HG02571 (cell line): ENCODE data around the gene DYNC1LI1.
A peak's percentile ranks its signal among the peaks of the same experiment; 100 is the strongest.
"Not testable (repeated sequence)": the region's sequence is repeated elsewhere in the genome, so short reads cannot be mapped to it uniquely, and the experiment has no call there.

Experiments
- ATAC-seq: cut with Tn5 transposase; IDR thresholded peaks from one replicate; pipeline ENCODE4 v1.9.1; 2021; ENCODE audit warnings: mild to moderate bottlenecking, moderate library complexity; ENCODE audit not compliant: unreplicated experiment

DYNC1LI1 gene

DNA sequence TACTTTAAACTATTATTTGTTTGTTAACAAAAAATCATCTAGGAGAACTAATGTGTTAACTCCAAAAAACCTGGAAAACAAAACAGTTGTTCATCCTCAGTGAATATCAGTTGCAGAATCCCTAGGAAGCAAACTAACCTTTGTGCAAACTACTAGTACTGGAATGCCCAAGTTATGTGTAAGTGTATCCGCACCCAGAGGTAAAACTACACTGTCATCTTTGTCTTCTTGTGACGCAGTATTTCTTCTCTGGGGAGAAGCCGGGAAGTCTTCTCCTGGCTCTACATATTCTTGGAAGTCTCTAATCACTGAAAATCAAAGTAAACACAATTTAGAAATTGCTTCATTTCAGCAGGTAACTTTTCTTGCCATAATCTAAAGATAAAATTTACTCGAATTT is 29.8 kb downstream of the DYNC1LI1 start:
- no peak for ATAC-seq

DNA sequence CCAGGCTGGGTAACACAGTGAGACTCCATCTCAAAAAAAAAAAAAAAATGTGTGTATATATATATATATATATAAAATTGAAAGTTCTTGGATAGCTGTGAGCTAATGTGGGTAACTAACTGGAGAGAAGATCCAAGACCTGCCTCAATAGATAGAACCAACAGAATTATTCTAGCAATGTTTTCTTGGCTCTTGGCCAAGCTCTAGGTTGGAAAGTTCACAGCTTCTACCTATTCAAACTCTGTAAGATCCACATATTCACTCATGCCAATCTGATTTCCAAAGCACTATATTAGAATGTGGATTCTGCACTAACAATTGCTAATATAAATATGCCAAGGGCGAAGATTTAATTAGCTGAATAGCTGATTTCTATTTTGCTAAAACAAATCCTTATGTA is 38.2 kb downstream of the DYNC1LI1 start:
- ATAC-seq = no peak

DNA sequence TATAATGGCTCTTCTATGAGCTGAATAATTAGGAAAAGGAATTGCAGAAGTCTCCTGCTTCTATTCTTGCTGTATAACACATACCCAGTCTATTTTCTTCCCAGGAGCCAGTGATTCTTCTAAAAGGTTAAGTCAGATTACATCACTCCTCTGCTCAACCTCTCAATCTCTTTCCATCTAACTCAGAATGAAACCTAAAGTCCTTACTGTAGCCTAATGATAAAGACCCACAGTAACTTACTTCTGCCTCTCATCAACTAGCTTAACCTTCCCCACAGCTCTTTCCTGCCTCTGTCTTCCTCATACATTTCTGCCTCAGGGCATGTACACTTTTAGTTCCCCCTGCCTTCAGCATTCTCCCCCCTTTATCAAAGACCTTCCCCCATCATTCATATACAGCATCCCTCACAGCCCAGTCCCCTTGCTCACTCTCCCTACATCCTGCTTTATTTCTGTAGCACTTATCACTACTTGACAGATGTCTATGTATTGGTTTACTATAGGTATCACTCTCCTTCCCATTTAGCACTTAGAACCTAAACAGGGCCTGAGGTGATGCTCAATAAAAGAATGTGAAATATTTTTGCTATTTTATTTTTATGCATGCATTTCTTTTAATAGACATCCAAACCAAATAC is 39.5 kb downstream of the DYNC1LI1 start:
- ATAC-seq = no peak

DNA sequence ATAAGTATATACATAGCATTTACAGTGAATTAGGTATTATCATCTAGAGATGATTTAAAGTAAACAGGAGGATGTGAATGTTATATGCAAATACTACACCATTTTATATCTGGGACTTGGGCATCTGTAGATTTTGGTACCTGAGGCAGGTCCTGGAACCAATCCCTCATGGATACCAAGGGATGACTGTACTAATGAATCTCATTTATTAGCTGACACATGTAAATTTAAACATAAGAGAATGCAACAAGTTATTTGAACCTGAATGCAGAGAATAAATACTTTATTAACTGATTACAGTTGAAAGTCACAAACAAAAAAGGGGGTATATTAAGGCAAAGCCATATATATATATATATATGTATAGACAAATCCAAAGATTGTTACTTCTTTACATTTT is 44.9 kb downstream of the DYNC1LI1 start:
- ATAC-seq = no peak

GRCh38 chr3:32522682-32523081 is 48.0 kb downstream of the DYNC1LI1 start:
- no peak for ATAC-seq

GRCh38 chr3:32518921-32519320 is 51.7 kb downstream of the DYNC1LI1 start:
- not testable (repeated sequence) for ATAC-seq

- not testable (repeated sequence) for ATAC-seq
These were observed 53.9 kb downstream of the DYNC1LI1 start for GRCh38 chr3:32516751-32517150.

GRCh38 chr3:32511005-32511404 is 59.7 kb downstream of the DYNC1LI1 start:
- no peak for ATAC-seq

- peak; percentile 91 for ATAC-seq
These were observed 60.5 kb downstream of the DYNC1LI1 start for GRCh38 chr3:32510075-32510724.

GRCh38 chr3:32508711-32509110 is 61.9 kb downstream of the DYNC1LI1 start:
- ATAC-seq = no peak

GRCh38 chr3:32506466-32506865 is 64.2 kb downstream of the DYNC1LI1 start:
- no peak for ATAC-seq

DNA sequence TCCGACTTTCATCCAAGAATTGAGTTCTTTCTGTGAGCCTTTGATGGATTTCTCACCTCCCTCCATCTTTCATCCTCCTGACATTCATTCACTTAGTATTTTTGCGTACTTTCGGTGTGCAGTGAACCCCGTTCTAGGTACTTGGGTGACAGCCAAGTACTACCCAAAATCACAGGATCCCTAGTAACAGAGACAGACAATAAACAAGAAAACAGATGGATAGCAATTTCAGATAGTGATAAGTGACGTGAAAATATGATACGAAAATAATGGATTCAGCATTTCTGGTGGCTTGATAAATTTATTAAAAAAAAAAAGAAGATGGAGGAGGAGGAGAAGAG is 67.7 kb downstream of the DYNC1LI1 start:
- ATAC-seq = peak; percentile 7

- ATAC-seq = peak; percentile 87
These were observed 68.3 kb downstream of the DYNC1LI1 start, which contains the start of gene CMTM6 for GRCh38 chr3:32502118-32502945. Gene CMTM6 (minus strand): TSS chr3:32502852. CDS start chr3:32502745, 107 bp downstream.

DNA sequence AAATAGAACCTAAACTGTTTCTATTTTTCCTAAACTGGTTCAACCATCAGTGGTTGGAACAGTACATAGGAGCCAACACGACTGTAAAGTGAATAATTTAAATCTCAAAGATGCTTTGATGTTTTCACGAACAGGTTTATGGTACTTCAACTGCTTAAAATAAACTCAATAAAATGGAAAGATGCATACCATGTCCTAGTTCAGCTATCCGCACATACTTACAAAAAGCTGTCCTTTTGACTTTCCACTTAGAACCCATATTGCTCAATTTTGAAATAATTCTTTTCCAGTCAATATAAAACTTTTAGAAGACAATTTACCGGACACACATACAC is 68.9 kb downstream of the DYNC1LI1 start:
- peak; percentile 1 for ATAC-seq

- no peak for ATAC-seq
These were observed 69.5 kb downstream of the DYNC1LI1 start for GRCh38 chr3:32500880-32501782.

DNA sequence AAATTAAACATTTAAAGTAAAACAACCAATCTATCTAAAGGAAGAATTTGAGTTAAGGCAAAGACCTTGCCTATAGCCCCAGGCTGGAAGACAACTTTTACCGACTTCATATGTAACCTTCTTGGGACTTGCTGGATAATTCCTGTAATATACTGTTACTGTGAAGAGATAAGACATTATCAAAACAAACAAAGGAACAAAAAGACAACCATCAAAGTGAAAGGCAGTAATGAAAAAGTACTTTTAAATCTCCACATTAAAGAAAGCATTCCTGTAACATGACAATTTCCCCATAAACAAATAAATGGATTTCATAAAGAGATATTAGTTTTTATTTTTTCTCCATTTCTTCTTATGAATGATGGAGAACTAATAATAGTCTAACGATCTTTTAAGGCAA is 70.4 kb downstream of the DYNC1LI1 start:
- ATAC-seq = no peak

- ATAC-seq = no peak
These were observed 71.1 kb downstream of the DYNC1LI1 start for GRCh38 chr3:32499585-32499984.

DNA sequence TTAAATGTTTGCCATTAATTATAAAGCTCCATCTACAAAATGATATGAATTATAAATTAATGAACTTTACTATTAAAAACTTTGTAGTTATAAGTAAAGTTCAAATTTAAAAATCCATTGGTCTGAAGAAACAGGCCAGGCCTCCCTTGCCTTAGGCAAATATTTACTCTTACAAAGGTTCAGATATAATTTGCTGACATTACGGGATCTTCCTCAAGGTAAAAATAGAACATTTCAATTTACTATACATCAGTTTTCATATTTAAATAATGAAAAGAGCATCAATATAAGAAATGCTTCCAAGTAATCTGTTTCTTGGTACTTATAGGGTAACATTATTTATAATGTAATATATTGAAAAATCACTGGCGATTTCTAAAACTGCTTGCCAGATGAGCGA is 71.7 kb downstream of the DYNC1LI1 start:
- no peak for ATAC-seq

GRCh38 chr3:32498252-32498651 is 72.4 kb downstream of the DYNC1LI1 start:
- ATAC-seq = no peak

DNA sequence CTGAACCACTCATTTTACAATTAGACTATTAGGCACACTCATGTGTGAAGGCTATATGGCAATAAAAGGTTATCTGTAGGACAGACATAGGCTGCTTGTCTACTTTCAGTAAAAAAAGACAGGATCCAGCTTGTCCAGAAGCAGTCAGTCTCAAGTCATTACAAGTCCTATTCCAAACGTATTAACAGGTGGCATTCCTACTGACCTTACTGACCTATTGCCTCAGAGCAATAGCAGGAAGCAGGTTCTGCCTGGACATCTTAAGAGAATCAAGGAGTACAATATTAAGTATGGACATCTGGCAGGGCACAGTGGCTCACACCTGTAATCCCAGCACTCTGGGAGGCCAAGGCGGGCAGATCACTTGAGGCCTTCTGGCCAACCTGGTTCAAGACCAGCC is 75.0 kb downstream of the DYNC1LI1 start:
- no peak for ATAC-seq

DNA sequence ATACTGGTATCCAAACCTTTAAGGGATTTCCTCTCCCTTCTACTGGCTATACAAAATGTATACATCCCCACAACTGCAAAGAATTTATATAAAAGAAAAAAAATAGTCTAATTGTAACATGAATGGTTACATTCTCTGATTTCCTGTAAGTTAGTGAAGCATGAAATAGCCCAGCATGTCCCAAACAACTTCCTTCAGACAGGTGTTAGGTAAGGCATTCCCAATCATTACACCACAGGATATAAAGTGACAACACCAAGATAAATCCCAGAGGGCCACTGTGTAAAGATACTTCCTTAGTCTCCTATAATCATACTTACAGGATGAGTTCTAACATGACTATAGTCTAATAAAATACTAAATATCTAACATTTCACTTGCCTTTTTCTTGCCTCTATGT is 75.6 kb downstream of the DYNC1LI1 start:
- no peak for ATAC-seq
